Measurements from ENCODE around the gene MAML3.

MAML3 gene

DNA sequence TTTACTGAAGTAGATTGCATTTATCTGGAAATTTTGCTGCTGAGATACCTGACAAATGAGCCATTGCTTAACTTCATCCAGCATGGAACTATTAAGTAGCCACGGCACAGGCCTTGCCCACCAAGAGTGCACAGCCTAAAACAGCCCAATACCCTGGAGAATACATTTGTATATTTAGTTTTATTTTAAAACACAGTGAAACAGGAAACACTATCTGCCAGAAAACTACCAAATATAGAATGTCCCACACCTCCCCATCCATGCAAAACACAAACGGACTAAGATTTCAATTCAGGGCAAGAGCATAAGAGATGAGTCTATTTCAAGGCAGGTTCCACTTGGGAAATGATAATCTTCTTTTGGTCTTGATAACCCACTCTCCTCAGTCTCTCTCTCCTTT lies 57.1 kb downstream of the MAML3 start:
- DNase-seq: no peak

GRCh38 chr4:140096483-140096861 lies 57.5 kb downstream of the MAML3 start:
- no peak for DNase-seq

- no peak for DNase-seq
Measured at GRCh38 chr4:140095694-140096482, 58.1 kb downstream of the MAML3 start.

GRCh38 chr4:140094438-140095420 lies 59.3 kb downstream of the MAML3 start:
- DNase-seq: no peak

DNA sequence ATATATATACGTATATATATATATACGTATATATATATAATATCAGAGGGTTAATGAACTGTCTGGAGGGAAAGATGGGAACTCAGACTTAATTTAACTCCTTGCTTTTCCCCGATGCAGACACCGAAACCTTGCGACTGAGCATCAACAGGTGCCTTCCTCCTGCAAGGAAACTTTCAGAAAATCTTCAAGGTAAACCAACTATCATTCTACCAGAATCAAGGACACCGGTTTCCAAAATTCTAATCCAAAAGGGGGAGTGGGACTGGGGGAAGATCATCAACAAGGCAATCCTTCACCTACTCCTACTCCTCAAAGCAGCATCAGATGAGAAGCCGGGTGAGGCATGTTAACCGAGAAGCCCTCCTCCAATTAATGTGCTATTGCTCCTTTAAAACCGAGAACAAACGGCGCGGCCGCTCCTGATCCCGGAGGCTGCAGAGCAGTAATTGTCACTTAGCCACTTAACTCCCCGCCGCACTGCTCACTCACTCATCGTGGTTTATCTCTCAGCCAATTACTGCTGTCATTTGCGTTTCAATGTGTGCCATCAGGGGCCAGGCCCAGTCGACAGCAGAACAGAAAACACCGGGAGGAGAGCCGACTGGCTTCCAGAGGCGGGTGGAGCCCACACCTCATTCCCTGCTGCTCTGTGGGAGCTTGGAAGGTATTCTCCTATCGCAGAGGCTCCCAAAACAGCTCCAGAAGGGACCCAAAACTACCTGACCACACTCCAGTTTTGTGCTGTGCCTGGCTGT lies 61.7 kb downstream of the MAML3 start:
- DNase-seq: peak; percentile 79

DNA sequence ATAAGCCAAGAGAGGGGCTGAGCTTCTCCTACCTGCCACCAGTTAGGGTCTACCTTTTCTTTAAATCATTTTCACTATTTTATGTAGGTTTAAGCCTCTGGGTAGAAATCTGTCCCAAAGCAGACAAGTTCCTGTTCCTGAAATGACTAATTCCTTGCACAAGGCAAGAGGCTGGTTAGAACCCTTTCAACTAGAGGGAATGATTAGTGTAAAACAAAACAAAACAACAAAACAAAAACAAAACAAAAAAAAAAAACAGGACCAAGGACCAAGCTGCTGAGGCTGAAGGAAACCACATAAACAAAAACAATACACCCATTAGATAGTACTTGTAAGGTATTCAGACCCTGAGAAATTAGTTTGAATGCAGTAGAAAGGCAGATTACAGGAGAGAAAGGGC lies 62.7 kb downstream of the MAML3 start:
- DNase-seq: no peak

DNA sequence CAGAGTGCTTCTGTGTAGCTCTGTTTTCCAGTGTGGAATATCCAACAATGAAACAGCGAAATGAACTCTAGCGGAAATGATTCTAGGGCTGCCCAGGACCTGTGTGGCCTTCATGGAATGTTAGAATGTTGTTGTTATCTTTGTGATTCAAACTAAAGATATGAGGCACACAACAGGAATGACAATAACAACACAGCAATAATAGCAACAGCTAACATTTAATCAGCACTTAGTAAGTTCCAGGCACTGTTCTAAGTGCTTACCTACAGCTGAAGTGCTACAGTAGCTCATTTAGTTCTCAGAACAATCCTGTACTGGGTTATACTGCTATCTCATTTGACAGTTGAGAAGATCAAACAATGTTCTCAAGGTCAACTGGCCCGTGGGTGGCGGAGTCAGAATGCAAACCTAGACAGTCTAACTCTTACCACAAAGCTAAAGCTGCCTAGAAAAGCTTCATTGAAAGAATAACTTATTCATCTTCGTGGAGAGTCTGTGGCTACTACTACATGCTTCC lies 63.7 kb downstream of the MAML3 start:
- no peak for DNase-seq

DNA sequence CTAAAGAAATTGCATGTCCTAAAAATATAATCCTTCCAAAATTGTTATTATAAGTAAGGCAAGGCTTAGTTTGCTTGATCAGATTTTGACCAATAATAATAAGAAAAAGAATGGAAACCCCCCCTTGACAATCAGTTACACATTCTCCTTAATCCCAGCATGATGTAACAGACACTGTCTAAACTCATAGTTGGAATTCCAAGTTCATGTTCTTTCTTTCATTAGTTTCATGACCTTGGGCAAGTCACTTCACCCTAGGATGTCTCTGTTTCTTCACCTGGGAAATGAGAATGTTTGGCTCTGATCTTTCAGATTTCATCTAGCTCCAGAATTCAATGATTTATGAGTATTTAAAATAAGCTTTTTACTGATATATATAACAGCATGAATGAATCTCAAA lies 64.8 kb downstream of the MAML3 start:
- no peak for DNase-seq

- no peak for DNase-seq
Measured at GRCh38 chr4:140088323-140088967, 65.5 kb downstream of the MAML3 start.

DNA sequence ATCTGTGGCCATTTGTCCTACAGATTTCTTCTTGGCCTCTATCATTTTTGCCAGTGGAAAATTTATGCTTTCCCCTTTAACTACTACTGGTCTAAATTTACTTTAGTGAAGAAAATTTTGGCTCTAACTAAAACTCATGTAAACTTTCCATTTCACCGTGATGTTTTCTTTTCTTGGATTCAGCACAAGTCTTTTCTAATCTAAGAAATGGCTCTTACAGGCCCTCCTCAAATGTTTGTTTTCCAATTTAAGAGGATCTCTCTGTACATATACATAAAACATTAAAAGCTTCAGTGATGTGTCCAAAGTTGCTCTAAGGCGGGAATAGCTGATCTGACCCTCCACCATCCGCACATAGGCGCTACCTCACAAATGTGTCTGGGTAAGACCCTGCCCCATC lies 68.1 kb downstream of the MAML3 start:
- no peak for DNase-seq

GRCh38 chr4:140085062-140085622 lies 68.8 kb downstream of the MAML3 start:
- no peak for DNase-seq

- DNase-seq: no peak
Measured at GRCh38 chr4:140084385-140084784, 69.6 kb downstream of the MAML3 start.

DNA sequence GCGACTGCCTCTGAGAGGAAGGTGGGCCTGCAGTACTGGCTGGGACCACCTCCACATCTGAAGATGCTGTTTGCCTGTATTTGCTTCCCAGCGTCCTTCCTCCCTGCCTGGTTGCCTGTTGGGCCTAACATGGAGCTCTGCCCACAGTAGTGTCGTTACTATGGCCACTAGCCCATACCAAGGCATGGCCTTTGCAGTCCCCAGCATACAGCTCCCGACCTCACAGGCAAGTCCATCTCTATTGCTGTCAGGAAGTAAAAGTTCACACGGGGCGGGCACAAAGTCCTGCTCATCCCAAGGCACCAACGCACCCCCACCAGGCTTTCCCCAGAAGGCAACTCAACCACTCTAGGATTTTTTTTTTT lies 71.6 kb downstream of the MAML3 start:
- DNase-seq: no peak

DNA sequence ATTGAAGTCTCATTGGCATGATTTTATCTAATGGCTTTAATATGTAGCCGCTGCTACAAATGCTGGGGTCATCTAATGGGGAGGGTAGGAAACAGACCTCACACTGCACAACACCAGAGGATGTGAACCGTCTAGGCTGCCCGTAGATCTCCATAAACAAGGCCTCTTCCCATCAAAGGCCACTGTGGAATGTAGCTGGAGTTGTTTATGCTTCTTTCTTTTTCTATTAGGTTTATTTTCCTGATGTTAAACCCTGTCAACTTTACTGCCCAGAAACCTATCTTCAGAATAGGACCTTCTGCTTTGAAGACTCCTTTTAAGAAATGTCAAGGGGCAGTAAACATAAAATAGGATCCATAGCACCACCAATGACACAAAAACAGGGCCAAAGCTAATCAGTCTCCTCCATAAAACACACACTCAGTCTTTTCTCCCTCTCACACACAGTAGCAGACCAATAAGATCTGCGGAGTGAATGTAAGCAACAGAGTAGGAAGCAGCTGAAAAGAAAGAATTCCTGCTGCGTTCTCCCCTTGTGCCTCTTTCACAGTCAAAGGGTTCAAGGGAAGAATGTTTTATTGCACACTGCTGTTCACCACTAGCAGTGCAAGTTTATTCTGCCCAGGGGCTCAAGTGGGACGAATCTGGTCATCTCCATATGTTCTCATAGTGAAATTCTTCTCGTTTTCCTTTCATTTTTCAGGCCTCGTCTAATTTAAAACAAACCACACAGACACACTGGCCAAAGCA lies 72.2 kb downstream of the MAML3 start:
- no peak for DNase-seq

DNA sequence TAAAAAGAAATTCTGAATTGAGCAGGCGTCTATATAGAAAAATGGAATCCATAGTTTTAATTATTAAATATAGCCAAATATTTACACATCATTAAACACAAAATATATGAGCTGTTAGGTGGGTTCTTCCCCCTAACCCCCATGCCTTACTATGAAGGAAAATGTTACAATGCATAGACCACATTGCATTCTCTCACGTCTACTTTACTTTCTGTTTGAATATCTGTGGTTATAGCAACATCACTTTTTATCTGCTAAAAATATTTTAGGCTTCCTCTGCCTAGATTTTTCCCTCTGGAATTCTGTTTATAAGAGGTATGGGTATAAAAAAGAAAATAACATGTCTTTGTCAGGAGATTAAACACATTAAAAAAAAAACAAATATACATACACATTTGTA lies 73.1 kb downstream of the MAML3 start:
- DNase-seq: no peak

- no peak for DNase-seq
Measured at GRCh38 chr4:140078366-140078765, 75.6 kb downstream of the MAML3 start.

- no peak for DNase-seq
Measured at GRCh38 chr4:140076307-140076706, 77.7 kb downstream of the MAML3 start.

GRCh38 chr4:140071806-140072205 lies 82.2 kb downstream of the MAML3 start:
- DNase-seq: no peak

- no peak for DNase-seq
Measured at GRCh38 chr4:140070973-140071372, 83.0 kb downstream of the MAML3 start.

GRCh38 chr4:140070366-140070765 lies 83.6 kb downstream of the MAML3 start:
- no peak for DNase-seq

DNA sequence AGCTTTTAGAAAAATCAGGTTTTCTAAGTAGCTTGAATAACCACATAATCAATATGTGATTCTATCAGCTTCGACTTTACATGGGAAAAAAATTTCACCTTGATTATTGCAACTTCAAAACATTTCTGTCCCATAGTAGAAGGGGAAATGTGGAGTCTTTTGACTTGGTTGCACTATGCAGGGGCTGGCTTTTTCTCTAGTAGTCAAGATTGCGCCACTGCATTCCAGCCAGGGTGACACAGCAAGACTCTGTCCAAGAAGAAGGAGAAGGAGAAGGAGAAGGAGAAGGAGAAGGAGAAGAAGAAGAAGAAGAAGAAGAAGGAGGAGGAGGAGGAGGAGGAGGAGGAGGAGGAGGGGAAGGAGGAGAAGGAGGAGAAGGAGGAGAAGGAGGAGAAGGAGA lies 84.9 kb downstream of the MAML3 start:
- DNase-seq: no peak

- no peak for DNase-seq
Measured at GRCh38 chr4:140068271-140068670, 85.7 kb downstream of the MAML3 start.
